Rectal smooth muscle tissue (tissue), 1 donor: ENCODE measurements around the gene CLEC16A.

ENCODE experiments used
- H3K27ac ChIP-seq: one replicate; pipeline ENCODE4 v1.7.0; 2013; ENCODE audit warnings: low read depth, low read length, inconsistent platforms
- H3K27me3 ChIP-seq: one replicate; pipeline ENCODE4 v1.7.0; 2013; ENCODE audit warnings: low read length; ENCODE audit not compliant: control insufficient read depth, insufficient read depth
- H3K36me3 ChIP-seq: one replicate; pipeline ENCODE4 v1.7.0; 2013; ENCODE audit warnings: low read length; ENCODE audit not compliant: control insufficient read depth, insufficient read depth
- H3K4me1 ChIP-seq: one replicate; pipeline ENCODE4 v1.7.0; 2013; ENCODE audit warnings: low read length; ENCODE audit not compliant: control insufficient read depth, insufficient read depth
- H3K4me3 ChIP-seq: one replicate; pipeline ENCODE4 v1.7.0; 2013; ENCODE audit warnings: low read length
- H3K9ac ChIP-seq: one replicate; pipeline ENCODE4 v1.7.0; 2013; ENCODE audit warnings: low read length

CLEC16A gene

DNA sequence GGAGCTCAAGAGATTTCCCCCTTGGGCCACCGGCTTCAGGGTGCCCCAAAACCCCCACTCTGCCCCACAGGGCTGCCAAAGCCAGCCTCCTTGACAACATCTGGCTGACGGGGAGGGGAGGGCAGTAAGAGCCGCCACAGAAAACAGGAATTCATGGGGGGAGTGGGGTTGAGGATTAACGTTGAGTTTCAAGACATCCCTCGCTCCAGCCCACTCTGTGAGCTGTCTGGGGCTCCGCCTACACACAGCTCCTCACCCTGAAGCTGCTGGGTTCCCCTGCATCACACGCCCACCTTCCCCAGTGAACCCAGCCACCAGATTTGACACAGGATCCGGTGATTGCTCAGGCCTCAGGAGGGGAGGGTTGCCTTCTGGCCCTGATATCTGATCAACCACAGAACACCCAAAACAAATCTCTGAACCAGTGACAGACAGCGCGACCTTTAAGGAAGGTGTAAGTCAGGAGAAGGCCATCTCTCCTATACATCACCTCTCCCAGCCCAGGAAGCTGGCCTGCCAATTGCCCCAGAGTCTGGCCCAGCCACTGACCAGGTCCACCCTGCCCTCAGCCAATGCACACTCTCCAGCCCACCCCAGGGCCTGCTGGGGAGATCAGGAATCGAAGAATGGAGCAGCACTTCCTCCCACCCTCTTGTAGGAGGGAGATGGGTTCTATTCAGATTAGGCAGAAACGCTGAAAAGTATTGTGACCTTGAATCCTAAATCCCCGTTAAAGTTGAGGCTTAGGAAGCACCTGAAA is 132.1 kb downstream of the CLEC16A start:
- H3K27ac ChIP-seq = peak overlapping the region; percentile 83
- no peak overlapping the region for H3K9ac ChIP-seq

DNA sequence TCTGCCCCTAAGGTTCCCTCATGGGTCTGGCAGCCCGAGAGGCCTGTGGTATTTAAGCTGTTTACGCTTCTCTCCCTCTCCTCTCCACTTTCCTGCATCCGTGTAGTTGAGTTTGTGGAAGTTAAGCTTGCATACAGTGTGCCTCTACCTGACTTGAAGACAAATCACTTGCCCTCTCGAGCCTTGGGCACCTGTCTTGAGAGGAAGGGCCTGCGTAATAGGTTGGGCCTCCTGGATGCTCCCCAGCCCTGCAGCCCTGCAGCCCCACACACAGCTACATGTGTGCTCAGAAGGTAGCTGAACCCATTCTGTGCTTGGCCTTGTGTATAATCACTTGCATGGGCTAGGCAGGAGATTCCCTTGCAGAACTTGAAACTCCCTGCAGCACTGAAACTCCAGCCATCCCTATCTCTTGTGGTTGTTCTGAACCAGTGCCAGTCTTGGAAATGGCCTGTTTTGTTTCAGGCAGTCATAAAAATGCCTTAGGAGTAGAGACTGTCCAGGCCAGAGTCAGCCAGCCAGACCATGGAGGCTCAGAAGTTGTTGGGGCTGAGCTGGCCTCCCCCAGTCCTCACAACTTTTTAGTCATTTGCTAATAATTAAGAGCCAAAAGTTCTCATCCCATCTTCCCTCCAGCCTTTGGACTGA is 134.6 kb downstream of the CLEC16A start:
- Histone ChIP-seq H3K36me3 (no peaks in the 10 kb centered on the region), H3K27me3 (no peaks in the 10 kb centered on the region), H3K9ac (no peak overlapping the region), H3K4me1 (peaks cover 39% of the 10 kb centered on the region), H3K27ac (peak overlapping the region; percentile 83), H3K4me3 (no peak overlapping the region)

More for the DNA sequence above, 132.1 kb downstream of the CLEC16A start:
- H3K36me3 ChIP-seq = no peaks in the 10 kb centered on the region
- H3K4me1 ChIP-seq = peaks cover 39% of the 10 kb centered on the region
- no peaks in the 10 kb centered on the region for H3K27me3 ChIP-seq
- no peak overlapping the region for H3K4me3 ChIP-seq

DNA sequence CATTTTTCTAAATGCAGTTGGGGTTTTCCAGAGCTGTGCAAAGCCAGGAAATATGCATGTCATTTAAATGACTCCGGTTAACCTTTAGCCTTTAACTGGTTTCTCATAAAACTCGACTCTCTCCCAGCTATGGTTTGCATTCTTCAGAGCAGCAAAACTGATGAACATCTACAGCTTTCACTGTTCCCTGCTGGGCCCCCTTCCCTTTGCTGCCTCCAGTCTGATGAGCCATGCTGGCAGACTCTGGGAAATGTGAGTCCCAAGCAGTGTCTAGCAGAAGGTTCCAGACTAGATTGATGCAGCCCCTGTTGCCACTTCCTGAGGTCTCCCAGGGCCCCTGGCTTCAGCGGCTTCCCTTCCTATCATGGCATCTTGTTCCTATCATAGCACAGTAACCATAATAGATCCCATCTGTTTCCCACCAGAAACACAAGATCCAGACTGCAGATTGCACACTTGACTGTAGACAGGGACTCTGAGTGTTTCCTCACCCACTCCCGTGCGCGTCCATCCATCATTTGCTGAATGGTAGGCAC is 135.4 kb downstream of the CLEC16A start:
- peaks cover 43% of the 10 kb centered on the region for H3K4me1 ChIP-seq
- peak overlapping the region; percentile 70 for H3K27ac ChIP-seq
- H3K4me3 ChIP-seq = no peak overlapping the region
- no peaks in the 10 kb centered on the region for H3K36me3 ChIP-seq
- H3K9ac ChIP-seq = no peak overlapping the region
- H3K27me3 ChIP-seq = no peaks in the 10 kb centered on the region

DNA sequence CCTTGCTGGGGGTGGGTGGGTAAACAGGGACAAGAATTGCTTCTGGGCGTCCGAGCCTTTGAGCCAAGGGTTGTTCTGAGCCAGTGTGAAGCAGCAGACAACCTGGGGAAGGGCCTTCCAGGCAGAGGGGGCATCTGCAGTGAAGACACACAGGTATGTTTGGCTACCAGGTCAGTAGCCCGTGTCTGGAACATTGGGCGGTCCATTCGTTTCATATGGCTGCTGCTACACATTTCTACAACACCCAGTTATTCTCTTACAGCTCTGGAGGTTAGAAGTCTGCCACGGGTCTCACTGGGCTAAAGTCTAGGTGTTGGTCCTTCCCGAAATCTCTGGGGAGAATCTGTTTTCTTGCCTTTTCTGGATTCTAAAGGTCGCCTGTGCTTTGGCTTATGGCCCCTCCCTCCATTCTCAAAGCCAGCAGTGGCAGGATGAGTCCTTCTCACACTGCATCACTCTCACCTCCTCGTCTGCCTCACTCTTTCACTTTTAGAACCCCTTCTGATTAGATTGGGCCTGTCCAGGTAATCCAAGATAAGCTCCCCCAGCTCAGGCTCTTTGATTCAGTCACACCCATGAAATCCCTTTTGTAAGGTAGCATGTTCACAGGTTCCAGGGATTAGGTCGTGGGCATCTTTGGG is 136.1 kb downstream of the CLEC16A start:
- H3K36me3 ChIP-seq = no peaks in the 10 kb centered on the region
- no peak overlapping the region for H3K9ac ChIP-seq
- no peak overlapping the region for H3K4me3 ChIP-seq
- H3K4me1 ChIP-seq = peaks cover 50% of the 10 kb centered on the region
- peak overlapping the region; percentile 70 for H3K27ac ChIP-seq
- no peaks in the 10 kb centered on the region for H3K27me3 ChIP-seq

DNA sequence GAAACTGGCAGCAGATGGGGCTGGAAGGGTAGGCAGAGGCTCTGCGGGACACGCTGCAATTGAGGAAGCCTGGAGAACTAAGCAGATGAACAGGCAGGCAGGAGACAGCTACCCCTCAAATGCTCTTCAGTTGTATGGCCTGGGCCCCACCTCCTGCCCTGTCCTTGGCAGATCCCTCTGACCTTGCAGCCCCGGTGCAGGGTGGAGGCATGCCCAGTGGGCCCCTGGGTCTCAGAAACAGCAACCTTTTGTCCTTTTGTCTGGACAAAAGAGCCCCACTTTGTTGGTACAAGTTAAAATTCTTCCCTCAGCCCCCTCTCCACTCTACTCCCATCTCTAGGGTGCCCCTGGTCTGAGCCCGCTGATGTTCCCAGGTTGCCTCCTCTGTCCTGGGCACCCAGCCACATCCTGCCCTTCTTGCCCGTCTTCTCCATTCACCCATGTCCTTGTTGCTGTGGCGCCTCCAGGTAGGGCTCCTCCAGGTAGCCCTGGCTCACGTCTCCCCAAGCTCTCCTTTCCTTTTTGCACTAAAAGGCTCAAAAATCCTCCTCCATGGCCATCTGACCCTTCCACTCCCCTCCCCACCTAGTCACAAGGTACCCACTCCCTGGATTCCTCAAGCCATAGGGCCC is 136.8 kb downstream of the CLEC16A start:
- no peak overlapping the region for H3K9ac ChIP-seq
- no peaks in the 10 kb centered on the region for H3K27me3 ChIP-seq
- peaks cover 57% of the 10 kb centered on the region for H3K4me1 ChIP-seq
- H3K4me3 ChIP-seq = no peak overlapping the region
- peak overlapping the region; percentile 70 for H3K27ac ChIP-seq
- no peaks in the 10 kb centered on the region for H3K36me3 ChIP-seq

DNA sequence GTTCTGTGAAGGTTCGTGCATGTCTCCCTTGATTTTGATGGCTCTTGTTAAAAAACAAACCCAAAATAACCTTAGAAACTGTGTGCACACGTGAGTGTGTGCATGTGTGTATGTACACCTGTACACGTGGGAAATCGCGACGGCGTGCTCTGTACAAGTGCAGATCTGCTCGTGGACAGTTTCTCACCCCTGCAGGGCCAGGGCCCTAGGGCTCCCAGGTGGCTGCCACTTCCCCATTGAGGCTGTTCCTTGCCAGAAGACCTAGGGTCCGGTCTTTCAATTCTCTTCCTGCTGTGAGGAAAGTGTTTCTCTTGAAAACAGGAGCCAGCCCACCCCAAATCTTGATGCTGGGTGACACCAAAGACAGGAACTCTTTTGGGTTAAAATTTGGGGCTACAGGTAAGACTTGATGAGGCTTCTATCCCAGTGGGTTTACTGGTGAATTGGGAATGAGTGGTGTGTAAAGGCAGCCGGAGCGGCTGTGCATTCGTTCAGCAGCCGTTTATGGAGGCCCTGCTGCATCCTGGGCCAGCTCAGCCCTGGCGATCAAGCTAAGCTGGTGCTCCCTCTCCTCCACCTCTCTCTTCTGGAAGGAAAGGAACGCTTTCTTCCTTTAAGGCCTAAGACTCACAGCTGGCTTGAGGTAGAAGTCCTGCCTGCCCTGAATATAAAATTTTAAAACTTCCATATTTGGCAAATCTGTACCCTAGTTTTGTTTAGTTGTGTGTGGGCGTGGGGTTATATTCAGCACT is 137.9 kb downstream of the CLEC16A start:
- no peaks in the 10 kb centered on the region for H3K36me3 ChIP-seq
- H3K4me1 ChIP-seq = peaks cover 59% of the 10 kb centered on the region
- H3K4me3 ChIP-seq = no peak overlapping the region
- H3K27me3 ChIP-seq = no peaks in the 10 kb centered on the region
- no peak overlapping the region for H3K9ac ChIP-seq
- peak overlapping the region; percentile 6 for H3K27ac ChIP-seq

DNA sequence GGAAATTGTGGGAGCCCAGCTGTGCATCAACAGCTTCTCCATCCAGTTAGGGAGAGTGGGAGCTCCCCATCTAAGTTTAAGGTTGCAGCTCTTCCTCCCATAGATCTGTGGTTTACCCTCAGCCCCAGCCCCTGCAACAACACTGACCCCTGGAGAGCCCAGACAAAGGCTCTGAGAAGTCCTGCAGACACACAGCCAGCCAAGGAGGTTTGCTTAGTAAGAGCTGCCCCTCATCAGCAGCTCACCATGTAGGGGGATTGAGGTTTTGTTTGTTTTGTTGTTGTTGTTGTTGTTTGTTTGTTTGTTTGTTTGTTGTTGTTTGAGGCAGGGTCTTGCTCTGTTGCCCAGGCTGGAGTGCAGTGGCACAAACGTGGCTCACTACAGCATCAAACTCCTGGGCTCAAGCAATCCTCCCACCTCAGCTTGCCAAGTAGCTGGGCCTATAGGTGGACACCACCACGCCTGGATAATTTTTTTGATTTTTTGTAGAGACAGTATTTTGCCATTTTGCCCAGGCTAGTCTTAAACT is 138.6 kb downstream of the CLEC16A start:
- no peaks in the 10 kb centered on the region for H3K27me3 ChIP-seq
- H3K4me1 ChIP-seq = peaks cover 59% of the 10 kb centered on the region
- H3K4me3 ChIP-seq = no peak overlapping the region

DNA sequence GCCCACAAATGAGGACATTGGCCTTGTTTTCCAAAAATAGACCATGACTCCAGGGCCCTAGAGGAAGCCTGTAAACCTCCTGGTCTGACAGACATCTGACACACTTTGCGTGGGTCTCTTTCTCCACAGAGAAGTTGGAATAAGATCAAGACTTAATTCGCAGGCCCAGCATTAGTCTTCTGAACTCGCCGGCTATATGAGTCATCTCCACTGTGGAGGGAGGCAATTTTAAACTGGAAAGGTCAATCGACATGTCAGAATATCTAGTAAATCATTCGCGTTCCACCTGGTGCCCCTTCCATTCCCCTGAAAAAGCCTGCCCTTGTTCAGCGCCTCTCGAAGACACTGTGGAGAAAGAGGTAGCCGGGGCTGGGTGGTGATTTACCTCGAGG is 140.1 kb downstream of the CLEC16A start:
- Histone ChIP-seq H3K4me3 (no peak overlapping the region), H3K4me1 (peaks cover 60% of the 10 kb centered on the region), H3K27ac (peak overlapping the region; percentile 73), H3K9ac (no peak overlapping the region), H3K36me3 (no peaks in the 10 kb centered on the region), H3K27me3 (no peaks in the 10 kb centered on the region)

More for the DNA sequence above, 138.6 kb downstream of the CLEC16A start:
- peak overlapping the region; percentile 10 for H3K27ac ChIP-seq
- no peaks in the 10 kb centered on the region for H3K36me3 ChIP-seq
- H3K9ac ChIP-seq = no peak overlapping the region

DNA sequence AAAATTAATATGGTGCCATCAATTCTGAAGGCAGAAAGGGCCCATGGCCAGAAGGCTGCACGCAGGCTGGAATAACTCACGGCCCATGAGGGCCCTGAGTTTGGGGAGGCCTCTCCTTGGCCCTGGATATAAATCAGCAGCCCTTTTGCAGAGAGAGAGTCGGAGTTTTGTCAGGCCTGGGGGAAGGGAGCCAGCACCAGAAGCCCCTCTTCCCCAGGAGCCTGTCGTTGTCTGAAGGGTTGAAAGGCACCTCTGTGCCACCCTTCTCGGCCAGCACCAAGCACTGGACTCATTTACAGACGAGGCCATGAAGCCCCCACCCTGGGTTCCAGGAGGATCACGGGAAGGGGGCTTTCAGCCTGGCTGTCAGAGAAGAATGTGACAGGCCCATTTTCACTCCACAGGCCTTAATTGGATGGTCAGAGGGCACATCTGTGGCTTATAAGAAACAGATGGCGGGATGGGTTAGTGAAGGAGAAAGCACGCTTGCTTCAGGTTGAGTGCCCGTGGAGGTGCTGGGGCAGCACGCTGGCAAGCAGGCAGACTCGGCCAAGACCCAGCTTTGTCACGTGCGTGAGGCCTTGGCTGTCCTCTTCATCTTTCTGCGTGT is 140.6 kb downstream of the CLEC16A start:
- Histone ChIP-seq H3K4me3 (no peak overlapping the region), H3K9ac (no peak overlapping the region), H3K4me1 (peaks cover 60% of the 10 kb centered on the region), H3K27me3 (no peaks in the 10 kb centered on the region), H3K36me3 (no peaks in the 10 kb centered on the region), H3K27ac (peak overlapping the region; percentile 73)

DNA sequence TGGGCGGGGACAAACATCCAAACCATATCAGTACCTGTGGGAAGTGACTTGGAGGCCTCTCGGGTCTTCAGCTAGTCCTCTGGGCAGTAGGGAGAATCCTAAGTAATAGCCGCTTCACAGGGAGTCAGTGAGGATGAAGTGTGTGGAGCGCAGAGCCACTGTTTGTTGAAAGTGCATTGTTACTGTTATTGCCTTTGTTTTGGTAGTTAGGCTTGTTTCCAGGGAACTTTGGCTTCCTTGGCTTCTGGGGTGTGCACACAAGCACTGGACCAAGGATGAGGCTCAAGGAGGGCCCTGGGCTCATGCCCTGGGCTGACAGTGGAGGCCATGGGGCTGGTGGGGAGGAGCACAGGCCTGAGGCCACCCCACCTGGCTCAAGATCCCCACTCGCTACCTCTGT is 141.6 kb downstream of the CLEC16A start:
- H3K4me1 ChIP-seq = peaks cover 52% of the 10 kb centered on the region
- H3K27ac ChIP-seq = no peak overlapping the region
- no peaks in the 10 kb centered on the region for H3K27me3 ChIP-seq

DNA sequence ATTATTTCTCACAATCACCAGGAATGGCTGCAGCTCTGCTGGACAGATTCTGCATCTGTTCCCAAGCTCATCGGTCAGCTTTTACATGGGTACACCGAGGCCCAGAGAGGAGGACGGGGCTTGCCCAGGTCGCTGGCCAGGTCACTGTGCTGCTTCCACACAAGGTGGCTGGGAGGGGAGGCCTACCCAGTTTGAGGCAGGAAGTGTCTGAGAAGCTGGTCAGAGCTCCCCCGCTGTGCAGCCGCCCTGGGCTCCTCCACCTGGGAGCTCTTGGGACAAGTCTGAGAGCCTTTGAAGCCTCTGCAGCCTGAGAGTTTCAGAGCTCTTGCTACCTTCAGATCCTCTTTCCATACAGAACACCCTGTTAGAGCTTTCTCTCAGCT is 143.3 kb downstream of the CLEC16A start:
- Histone ChIP-seq H3K36me3 (no peaks in the 10 kb centered on the region), H3K9ac (no peak overlapping the region), H3K27ac (peak overlapping the region; percentile 48), H3K27me3 (no peaks in the 10 kb centered on the region), H3K4me3 (no peak overlapping the region), H3K4me1 (peaks cover 47% of the 10 kb centered on the region)

More for the DNA sequence above, 141.6 kb downstream of the CLEC16A start:
- Histone ChIP-seq H3K36me3 (no peaks in the 10 kb centered on the region), H3K9ac (no peak overlapping the region), H3K4me3 (no peak overlapping the region)
